ENCODE measurements around the gene ZMAT5.

DNA sequence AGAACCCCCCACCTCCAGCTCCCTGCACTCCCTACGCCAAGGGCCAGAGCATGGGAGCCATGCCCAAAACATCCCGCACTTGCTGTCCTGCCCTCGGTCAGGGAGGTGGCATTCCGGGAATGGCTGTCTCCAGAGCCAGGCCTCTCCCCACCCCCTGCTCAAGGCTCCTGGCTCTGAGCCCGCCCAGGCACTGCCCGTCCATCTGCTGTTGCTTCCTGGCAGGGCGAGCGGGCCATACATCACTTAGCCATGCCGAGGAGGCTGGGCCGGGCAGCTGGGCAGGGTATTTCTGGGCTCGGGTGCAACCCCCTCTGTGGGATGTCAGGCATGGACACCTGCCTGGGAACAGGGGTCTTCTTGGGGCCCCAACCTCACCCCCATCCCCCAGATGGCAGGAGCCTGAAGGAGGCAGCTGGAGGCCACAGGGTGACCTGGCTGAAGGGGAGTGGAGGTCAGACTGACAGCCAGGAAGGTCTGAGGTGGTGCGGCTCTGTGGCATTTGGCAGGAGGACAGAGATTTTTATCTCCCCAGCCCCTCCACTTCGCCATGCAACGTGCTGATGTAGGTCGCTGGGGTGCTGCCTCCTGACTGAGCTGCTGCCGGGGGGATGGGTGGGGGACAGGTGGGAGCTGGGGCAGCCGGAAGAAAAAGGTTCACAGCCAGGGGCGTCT lies 55.7 kb downstream of the ZMAT5 start:
- TF ChIP-seq RCOR1 (conservative IDR thresholded peaks at IDR 0.05; ENCODE audit: low read depth, low read length) (no peak), RFX5 (IDR thresholded peaks at IDR 0.05; ENCODE audit: low read depth, low read length) (no peak), ASH2L (IDR thresholded peaks at IDR 0.05; ENCODE audit: borderline replicate concordance, low read depth) (no peak), ATF7 (IDR thresholded peaks at IDR 0.05; ENCODE audit: low read depth) (no peak), EZH2 (IDR thresholded peaks at IDR 0.05; ENCODE audit: borderline replicate concordance, control insufficient read depth, low read depth, low read length) (no peak), DPF2 (IDR thresholded peaks at IDR 0.05) (no peak), TAF1 (IDR thresholded peaks at IDR 0.05; ENCODE audit: borderline replicate concordance, low read depth, low read length) (no peak), SP1 (IDR thresholded peaks at IDR 0.05; ENCODE audit: low read depth, low read length) (no peak)
- TF ChIP-seq, protein P1, sequence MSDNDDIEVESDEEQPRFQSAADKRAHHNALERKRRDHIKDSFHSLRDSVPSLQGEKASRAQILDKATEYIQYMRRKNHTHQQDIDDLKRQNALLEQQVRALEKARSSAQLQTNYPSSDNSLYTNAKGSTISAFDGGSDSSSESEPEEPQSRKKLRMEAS (IDR thresholded peaks at IDR 0.05; ENCODE audit: low read depth, low read length), result no peak

All from GM12878 (cell line).